Right cardiac atrium (tissue), 5 donors: ENCODE measurements around the gene ST8SIA2. TPM values are rescaled to one million over a fixed set of nuclear protein-coding genes. Genes with fewer than 3 reads are reported as not detected.
A peak's percentile ranks its signal among the peaks of the same experiment; 100 is the strongest.

Experiments used
- ATAC-seq, 2 donors: fragments of 200-7000 bp; cut with Tn5 transposase; one replicate each; pipeline versions ENCODE4 v1.8.0 to v1.9.1; 2020; ENCODE audit warnings: moderate library complexity in 2 of 2, mild to moderate bottlenecking in 1 of 2
- DNase-seq, 3 donors: peaks; one replicate each; pipeline ENCODE4 v3.0.0-alpha.2; 2020
- H3K27ac ChIP-seq: one replicate; pipeline ENCODE4 v1.5.1; 2013; ENCODE audit warnings: mild to moderate bottlenecking, low read length, control low read depth, moderate library complexity
- H3K27me3 ChIP-seq: one replicate; pipeline ENCODE4 v1.6.1; 2013; ENCODE audit not compliant: control insufficient read depth, insufficient read depth
- H3K4me1 ChIP-seq: one replicate; pipeline ENCODE4 v1.6.1; 2013; ENCODE audit warnings: low read length; ENCODE audit not compliant: control insufficient read depth, insufficient read depth
- H3K4me3 ChIP-seq: one replicate; pipeline ENCODE4 v1.5.1; 2013; ENCODE audit warnings: low read length, control low read depth
- H3K9me3 ChIP-seq: one replicate; pipeline ENCODE4 v1.6.1; 2013; ENCODE audit warnings: low read length; ENCODE audit not compliant: control insufficient read depth
- WGBS: extraction: QIAGEN DNeasy Blood & Tissue Kit; methylation state at CpG from one replicate; pipeline ENCODE4 v1.1.7; 2013; 5-methylcytosine and 5-hydroxymethylcytosine counted together
- intact Hi-C, 4 donors: fragments of 100-400 bp; cut with DNase I; formaldehyde crosslinking; loops; one replicate each; pipeline versions ENCODE4 v1.11.0 to v1.14.0; 2022 to 2023
- polyA plus RNA-seq: library from polyadenylated mRNA; stranded (reverse); fragments of 200-250 nt; gene quantifications from one replicate; pipeline ENCODE4 v1.2.3, GENCODE V29; 2013
- total RNA-seq, 4 donors: library from RNA; stranded (reverse); fragmentation: NEBNext Ultra II Directional; extraction: Animal tissue kit (Norgen Biotek cat#: 25700); gene quantifications; one replicate each; pipeline ENCODE4 v1.2.1, GENCODE V29; 2021
- donor health status: healthy with polysubstance abuse.
- donor health status: DM: no; HTN: yes; CAD: no.
- donor health status: DM: no; HTN: no; CAD: no.
- donor health status: DM: no; HTN: yes; CAD: no; lungs with severe emphysema.
- donor health status: DM: yes; HTN: yes; CAD: no.

Gene ST8SIA2
- total and polyA plus RNA-seq, 5 donors, result 0.03 to 0.57 (median 0.14) TPM; not detected in 1

DNA sequence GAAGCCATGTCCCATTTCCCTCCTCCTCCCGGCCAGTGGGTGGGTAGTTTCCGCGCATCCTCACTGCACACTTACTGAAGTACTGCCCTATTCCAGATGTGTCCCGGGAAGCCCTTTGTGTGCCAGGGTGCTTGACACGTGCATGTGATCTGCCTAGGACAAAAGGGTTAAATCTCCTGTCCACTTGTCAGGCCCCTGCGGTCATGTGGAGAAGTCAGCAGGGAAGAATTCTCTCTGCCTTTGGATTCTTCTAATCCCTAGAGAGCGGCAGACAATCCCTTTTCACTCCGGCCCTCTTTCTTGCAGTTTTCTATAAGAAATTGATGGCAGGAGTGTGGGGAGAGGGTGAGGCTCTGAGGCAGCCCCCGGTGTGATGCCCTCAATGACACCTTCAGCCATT, 19.8 kb downstream of the ST8SIA2 start:
- no peaks in the 10 kb centered on the region for H3K27me3 ChIP-seq
- ATAC-seq (no peak), DNase-seq (no peak)
- WGBS, result 62% methylated on average over 9 of the region's 9 CpGs
- intact Hi-C loops, result no loop called here
- no peak overlapping the region for H3K27ac ChIP-seq
- H3K9me3 ChIP-seq, result no peaks in the 10 kb centered on the region
- H3K4me1 ChIP-seq, result no peaks in the 10 kb centered on the region
- no peak overlapping the region for H3K4me3 ChIP-seq

DNA sequence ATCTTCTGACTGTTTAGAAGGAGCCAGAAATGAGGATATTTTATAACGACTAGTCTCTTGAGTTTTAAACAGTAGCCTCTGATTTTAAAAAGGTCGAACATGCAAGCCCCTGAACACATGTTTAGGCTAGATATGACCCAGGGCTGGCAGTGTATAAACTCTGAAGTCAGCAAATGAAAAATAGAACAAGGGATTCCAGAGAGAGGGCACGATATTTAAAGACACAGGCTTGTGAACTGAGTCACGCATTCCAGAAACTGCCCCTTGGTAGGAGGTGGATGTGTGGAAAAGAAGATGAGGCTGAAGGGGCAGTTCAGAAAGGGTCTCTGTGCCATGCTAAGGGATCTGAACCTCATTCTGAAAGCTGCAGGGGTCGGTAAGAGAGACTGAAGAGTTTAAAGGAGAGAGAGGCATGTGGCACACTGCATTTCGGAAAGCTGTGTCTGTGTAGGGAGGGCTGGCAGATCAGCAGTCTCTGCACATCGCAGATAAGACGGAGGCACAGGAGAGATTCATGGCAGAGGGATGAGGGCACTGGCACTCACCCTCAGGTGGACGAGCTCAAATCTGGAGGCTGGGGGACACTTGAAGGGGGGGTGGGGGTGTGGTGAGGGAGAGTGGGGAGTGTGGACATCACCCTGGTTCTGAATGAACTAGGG, 22.1 kb downstream of the ST8SIA2 start:
- 55% methylated on average over 9 of the region's 9 CpGs for WGBS
- ATAC-seq, result peak in 1 of 2 donors; percentile 24

DNA sequence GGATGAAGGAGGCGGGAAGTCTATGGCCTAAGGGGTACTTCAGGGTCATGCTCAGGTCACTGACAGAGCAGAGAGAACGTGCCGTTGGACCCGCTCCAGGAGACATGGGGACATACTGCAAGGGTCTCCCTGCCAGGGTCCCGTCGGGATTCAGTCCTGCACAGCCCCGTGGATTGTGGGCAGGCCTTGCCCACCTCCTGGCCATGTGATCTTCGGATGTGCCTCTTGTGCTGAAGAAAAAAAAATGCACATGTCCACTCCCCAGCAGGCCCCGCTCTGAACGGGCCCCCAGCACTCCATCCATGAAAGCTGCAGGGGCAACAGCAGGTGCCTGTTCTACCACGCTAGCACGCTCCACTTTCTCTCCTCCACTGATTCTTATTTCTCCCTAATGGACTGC, 22.9 kb downstream of the ST8SIA2 start:
- Histone ChIP-seq H3K4me3 (no peak overlapping the region), H3K27me3 (no peaks in the 10 kb centered on the region), H3K27ac (no peak overlapping the region), H3K4me1 (no peaks in the 10 kb centered on the region), H3K9me3 (no peaks in the 10 kb centered on the region)
- ATAC-seq (no peak), DNase-seq (no peak)
- WGBS, result 79% methylated on average over 12 of the region's 12 CpGs
- intact Hi-C loops, result no loop called here

More for the DNA sequence above, 22.1 kb downstream of the ST8SIA2 start:
- H3K27me3 ChIP-seq, result no peaks in the 10 kb centered on the region
- intact Hi-C loops, result no loop called here
- no peaks in the 10 kb centered on the region for H3K4me1 ChIP-seq
- H3K4me3 ChIP-seq, result no peak overlapping the region
- H3K9me3 ChIP-seq, result no peaks in the 10 kb centered on the region
- no peak for DNase-seq
- H3K27ac ChIP-seq, result no peak overlapping the region

DNA sequence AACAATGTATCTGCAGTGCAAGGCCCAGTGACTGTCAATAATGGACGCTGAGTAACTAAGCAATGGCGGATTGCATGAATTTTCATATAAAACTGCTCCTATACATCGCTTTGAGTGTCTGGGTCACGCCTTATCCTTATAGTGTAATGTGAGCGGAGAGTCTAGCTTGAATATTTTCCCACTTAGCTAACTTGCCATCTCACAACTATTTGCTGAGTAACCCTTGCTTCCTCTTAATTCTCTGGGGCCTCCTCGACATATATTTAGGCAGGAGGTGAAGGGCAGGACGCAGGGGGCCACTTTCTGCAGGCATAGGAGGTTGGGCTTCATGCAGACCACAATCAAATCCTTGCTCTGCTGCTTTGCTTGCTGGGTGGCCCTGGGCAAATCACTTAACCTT, 24.0 kb downstream of the ST8SIA2 start:
- Histone ChIP-seq H3K4me3 (no peak overlapping the region), H3K27me3 (no peaks in the 10 kb centered on the region), H3K27ac (no peak overlapping the region), H3K4me1 (no peaks in the 10 kb centered on the region), H3K9me3 (no peaks in the 10 kb centered on the region)
- ATAC-seq, result no peak
- intact Hi-C loops, result no loop called here
- 59% methylated on average over 7 of the region's 7 CpGs for WGBS
- no peak for DNase-seq

DNA sequence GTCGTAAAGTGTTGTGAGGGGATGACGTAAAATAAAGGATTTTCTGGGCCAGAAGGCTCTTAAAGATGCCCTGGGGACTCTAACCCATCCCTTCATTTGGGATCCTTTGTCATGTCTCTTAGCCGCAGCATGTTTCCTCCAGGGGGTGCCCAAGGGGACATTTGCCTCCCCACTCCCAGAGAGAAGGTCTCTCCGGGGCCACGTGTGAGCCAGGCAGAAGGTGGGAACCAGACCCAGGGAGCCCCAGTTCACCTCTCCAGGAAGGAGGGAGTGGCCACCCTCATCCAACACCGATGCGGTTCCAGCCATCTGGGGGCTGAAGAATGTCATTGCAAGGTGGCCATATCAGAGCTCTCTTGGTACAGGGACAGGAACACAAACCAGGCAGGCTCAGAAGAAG, 25.2 kb downstream of the ST8SIA2 start:
- H3K9me3 ChIP-seq, result no peaks in the 10 kb centered on the region
- 75% methylated on average over 7 of the region's 7 CpGs for WGBS
- H3K4me3 ChIP-seq, result no peak overlapping the region
- H3K4me1 ChIP-seq, result no peaks in the 10 kb centered on the region
- intact Hi-C loops, result no loop called here
- ATAC-seq (no peak), DNase-seq (no peak)
- H3K27me3 ChIP-seq, result no peaks in the 10 kb centered on the region
- H3K27ac ChIP-seq, result no peak overlapping the region

DNA sequence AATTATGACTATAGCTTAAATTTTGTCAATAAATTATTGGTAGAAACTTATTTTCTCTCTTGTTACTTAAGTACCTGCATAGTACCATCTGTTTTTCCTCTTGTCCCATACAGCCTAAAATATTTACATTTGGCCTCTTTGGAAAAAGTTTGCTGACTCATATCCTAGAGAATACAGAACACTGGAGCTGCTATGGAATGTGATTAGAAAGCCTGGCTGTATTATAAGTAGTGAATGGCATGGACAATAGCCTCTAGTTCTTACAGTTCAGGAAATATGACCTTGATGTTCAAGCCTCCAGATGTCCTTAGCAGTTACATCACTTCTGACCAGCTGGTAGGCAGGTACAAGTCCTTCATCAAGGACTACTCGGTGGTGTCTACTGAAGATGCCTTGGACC, 28.3 kb downstream of the ST8SIA2 start:
- no peak for ATAC-seq
- Histone ChIP-seq H3K4me1 (no peaks in the 10 kb centered on the region), H3K27me3 (no peaks in the 10 kb centered on the region)

DNA sequence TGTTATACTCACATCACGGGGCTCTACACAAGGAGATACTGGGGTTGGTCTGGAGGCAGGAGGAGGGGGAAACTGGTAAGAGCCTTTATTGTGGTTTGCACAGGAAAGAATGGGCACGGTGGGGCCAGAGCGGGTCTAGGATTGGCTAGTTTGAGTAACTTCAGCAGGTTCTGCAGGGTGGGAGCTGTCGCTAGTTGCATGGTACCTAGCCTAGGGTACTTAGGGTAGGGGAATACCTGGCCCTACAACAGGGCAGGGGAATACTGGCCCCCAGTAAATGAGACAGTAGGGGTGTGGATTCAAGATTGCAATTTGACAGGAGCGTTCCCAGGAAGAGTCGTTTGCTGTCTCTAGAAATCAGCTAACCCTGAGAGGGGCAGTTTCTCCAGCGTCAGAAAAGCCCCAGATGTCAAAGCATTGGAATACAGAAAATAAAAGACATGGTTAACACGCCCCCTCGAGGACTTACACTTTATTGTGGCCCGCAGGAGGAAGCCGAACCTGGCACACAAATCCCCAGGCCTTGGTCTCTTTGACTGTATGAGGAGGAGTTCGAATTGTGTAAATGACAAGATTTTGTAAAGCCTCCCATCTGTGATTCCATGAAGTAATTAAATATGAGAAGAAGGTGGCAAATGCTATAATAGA, 32.0 kb downstream of the ST8SIA2 start:
- Histone ChIP-seq H3K4me3 (no peak overlapping the region), H3K9me3 (no peaks in the 10 kb centered on the region), H3K4me1 (no peaks in the 10 kb centered on the region), H3K27ac (no peak overlapping the region), H3K27me3 (no peaks in the 10 kb centered on the region)
- intact Hi-C loops, result no loop called here
- WGBS, result 64% methylated on average over 12 of the region's 12 CpGs
- ATAC-seq (no peak), DNase-seq (no peak)

More for the DNA sequence above, 28.3 kb downstream of the ST8SIA2 start:
- H3K27ac ChIP-seq, result no peak overlapping the region
- no peak overlapping the region for H3K4me3 ChIP-seq
- 2% methylated on average over 1 of the region's 1 CpG for WGBS
- H3K9me3 ChIP-seq, result no peaks in the 10 kb centered on the region
- intact Hi-C loops, result no loop called here
- no peak for DNase-seq

DNA sequence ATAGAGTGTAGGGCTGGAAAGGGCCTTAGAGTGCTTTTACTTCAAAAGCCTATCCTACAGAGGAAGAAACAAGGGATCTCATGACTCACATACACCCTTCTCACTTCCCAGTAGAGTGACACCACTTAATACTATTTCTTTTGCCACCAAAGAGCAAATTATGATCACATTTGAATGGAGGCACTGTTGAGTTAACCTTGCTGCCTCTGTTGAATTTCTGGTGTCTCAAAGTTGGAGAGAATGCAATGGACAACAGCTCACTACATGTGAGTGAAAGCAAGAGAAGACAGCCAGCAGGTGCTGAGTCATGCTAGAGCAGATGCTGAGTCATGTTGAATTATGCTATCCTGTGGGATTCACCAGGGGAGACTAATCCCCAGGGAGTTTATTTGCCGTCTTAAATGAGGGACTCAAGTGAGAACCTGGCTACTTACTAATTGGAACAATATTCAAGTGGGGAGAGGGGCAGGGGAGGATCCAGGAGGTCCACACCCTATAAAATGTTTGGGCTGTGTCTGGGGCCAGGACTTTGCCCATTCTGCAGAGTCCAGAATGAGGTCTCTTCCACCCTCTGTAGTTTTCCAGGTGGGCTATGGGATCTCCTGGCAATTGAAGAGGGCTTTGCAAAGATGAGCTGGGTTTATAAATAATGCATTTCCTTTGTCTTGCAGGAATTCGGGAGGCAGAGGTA, 35.8 kb downstream of the ST8SIA2 start:
- intact Hi-C loops, result no loop called here
- Histone ChIP-seq H3K4me3 (no peak overlapping the region), H3K27me3 (no peaks in the 10 kb centered on the region), H3K4me1 (no peaks in the 10 kb centered on the region), H3K27ac (no peak overlapping the region), H3K9me3 (no peaks in the 10 kb centered on the region)
- WGBS, result 68% methylated on average over 2 of the region's 2 CpGs
- DNase-seq, result no peak
- no peak for ATAC-seq

DNA sequence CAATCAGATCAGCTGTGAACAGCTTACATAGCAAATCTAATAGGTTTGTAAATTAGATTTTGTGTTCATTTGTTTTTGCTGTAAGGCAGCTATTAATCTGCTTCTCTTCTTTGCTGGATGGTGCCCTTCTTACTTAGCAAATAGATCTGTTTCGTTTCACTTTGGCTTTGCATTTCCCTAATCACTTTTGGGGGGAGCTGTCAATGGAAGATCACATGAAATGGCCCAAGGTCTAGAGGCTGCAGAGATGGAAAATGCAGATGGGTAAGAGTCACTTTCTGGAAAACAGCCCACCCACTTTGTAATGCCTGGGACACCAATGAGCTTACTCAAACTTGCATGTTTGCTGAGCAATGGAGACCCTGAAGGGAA, 36.4 kb downstream of the ST8SIA2 start:
- intact Hi-C loops, result no loop called here
- Histone ChIP-seq H3K4me3 (no peak overlapping the region), H3K27ac (no peak overlapping the region), H3K9me3 (no peaks in the 10 kb centered on the region), H3K27me3 (no peaks in the 10 kb centered on the region), H3K4me1 (no peaks in the 10 kb centered on the region)
- ATAC-seq, result no peak
- WGBS, result 73% methylated on average over 1 of the region's 1 CpG
- no peak for DNase-seq

DNA sequence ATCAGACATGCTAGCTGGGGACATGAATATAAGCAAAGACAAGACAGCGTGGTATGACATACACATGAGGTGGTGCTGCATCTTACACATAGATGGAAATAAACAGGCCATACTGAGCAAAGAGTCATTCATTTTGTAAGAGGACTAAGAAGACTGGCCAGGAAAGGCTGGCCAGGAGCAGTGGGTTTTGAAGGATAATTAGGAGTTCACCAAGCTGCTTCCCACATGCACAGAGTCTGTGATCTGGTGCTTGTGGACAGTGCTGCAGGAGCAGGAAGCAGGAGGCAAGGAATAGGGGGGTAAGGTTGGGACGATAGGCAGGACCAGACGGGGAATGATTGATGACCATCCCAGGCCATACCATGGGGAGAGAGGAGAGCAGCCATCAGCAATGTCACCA, 41.5 kb downstream of the ST8SIA2 start:
- Histone ChIP-seq H3K4me3 (no peak overlapping the region), H3K4me1 (no peaks in the 10 kb centered on the region), H3K27ac (no peak overlapping the region), H3K9me3 (no peaks in the 10 kb centered on the region), H3K27me3 (no peaks in the 10 kb centered on the region)
- no peak for DNase-seq
- no peak for ATAC-seq
- WGBS, result 75% methylated on average over 3 of the region's 3 CpGs
- intact Hi-C loops, result no loop called here

DNA sequence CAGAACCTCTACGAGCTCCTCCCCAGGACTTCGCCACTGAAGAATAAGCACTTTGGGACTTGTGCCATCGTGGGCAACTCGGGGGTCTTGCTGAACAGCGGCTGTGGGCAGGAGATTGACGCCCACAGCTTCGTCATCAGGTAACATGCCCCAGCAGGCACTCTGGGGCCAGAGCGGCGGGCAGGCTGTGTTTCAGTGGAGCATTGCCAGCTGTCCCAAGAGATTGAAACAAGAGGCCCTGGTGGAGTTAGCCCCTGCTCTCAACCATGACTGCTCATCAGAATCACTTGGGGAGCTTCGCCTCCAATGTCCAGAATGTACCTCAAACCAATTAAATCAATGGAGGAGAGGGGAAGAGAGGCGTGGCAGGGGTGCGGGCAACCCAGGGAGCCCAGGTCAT, 44.8 kb downstream of the ST8SIA2 start:
- no peak overlapping the region for H3K27ac ChIP-seq
- DNase-seq (no peak), ATAC-seq (no peak)
- no peaks in the 10 kb centered on the region for H3K9me3 ChIP-seq
- H3K4me1 ChIP-seq, result no peaks in the 10 kb centered on the region
- no peak overlapping the region for H3K4me3 ChIP-seq
- intact Hi-C loops, result no loop called here
- 78% methylated on average over 12 of the region's 12 CpGs for WGBS
- no peaks in the 10 kb centered on the region for H3K27me3 ChIP-seq
